Vagina (tissue), 2 donors: ENCODE data around the gene ADAM33. TPM values are rescaled to one million over a fixed set of nuclear protein-coding genes. Genes with fewer than 3 reads are reported as not detected.

Source experiments
- DNase-seq, 2 donors: peaks; one replicate each; pipeline ENCODE4 v3.0.0-alpha.2; 2017; ENCODE audit errors: extremely low spot score in 2 of 2
- H3K27ac ChIP-seq: fragments of 200-600 bp; sonication (generic); one replicate; pipeline ENCODE4 v1.5.1; 2019
- H3K27me3 ChIP-seq: fragments of 200-600 bp; sonication (generic); one replicate; pipeline ENCODE4 v1.5.1; 2019
- H3K36me3 ChIP-seq, 2 donors: fragments of 200-600 bp; sonication (generic); one replicate each; pipeline ENCODE4 v1.5.1; 2017 to 2019
- H3K4me1 ChIP-seq: fragments of 200-600 bp; sonication (generic); one replicate; pipeline ENCODE4 v1.5.1; 2019
- H3K4me3 ChIP-seq, 2 donors: fragments of 200-600 bp; sonication (generic); 1 replicate in 1 of 2; 2 replicates in 1 of 2; pipeline ENCODE4 v1.5.1; 2016 to 2019
- H3K9me3 ChIP-seq: fragments of 200-600 bp; sonication (generic); one replicate; pipeline ENCODE4 v1.5.1; 2019
- POLR2A ChIP-seq, 2 donors: fragments of 450-650 bp; IDR thresholded peaks; one replicate each; pipeline ENCODE4 v1.6.1; 2017; ENCODE audit warnings: antibody characterized with exemption in 2 of 2, mild to moderate bottlenecking in 2 of 2, moderate library complexity in 2 of 2
- POLR2AphosphoS5 ChIP-seq, 2 donors: sonication (generic); formaldehyde crosslinking; IDR thresholded peaks; one replicate each; pipeline ENCODE4 v1.9.0; 2017; ENCODE audit warnings: antibody characterized with exemption in 2 of 2, mild to moderate bottlenecking in 2 of 2, low read depth in 1 of 2; ENCODE audit not compliant: insufficient read depth in 1 of 2
- intact Hi-C: fragments of 100-400 bp; cut with DNase I; formaldehyde crosslinking; loops from one replicate; pipeline ENCODE4 v1.15.1; 2023
- total RNA-seq: library from RNA; depleted of rRNA; stranded (reverse); fragments of >200 nt; gene quantifications from one replicate; pipeline ENCODE4 v1.2.3, GENCODE V29; 2016
- TF ChIP-seq, protein P1 (sequence below), 3 experiments: fragments of 450-650 bp in 2 of 3; fragments of 200-600 bp in 1 of 3; sonication (generic) in 1 of 3; IDR thresholded peaks; one replicate each; pipeline ENCODE4 v1.5.1; 2017 to 2019; ENCODE audit warnings: antibody characterized with exemption in 3 of 3, mild to moderate bottlenecking in 2 of 3, moderate library complexity in 2 of 3

The ADAM33 gene
- total RNA-seq, 1 donor from 2014 or later = 119 TPM

DNA sequence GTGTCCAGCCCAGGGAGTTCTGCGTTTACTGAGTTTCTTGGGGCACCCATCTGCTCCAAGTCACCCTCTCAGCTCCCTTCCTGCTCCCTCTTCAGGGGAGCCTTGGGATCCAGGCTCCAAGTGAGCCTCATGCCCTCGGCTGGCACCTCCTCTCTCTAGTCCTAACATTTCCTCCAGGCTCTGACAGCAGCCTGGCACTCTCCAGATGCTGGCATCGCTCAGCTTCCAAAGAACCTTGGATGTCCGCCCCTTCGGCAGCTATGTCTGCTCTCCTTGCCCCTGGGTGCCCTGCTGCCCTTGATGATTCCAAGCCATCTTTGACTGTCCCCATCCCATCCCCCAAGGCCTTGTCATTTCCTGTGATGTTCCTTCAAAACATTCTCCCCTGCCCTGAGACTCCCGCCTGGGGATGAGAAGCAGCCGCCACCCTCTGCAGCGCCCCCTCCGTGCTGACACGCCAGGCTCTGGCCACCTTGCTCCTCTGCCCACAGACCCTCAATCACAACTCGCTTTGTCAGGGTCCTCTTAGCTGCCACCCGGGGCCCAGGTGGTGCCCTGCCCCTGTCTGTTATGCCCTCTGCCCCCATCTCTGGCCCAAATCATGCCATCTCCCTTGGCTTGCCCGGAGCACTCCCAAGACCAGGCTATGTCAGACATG, 12.0 kb downstream of the ADAM33 start:
- H3K4me3 ChIP-seq = no peak overlapping the region
- DNase-seq = no peak
- H3K27ac ChIP-seq = no peak overlapping the region
- no peaks in the 10 kb centered on the region for H3K27me3 ChIP-seq
- intact Hi-C loops = no loop called here
- H3K9me3 ChIP-seq = no peaks in the 10 kb centered on the region
- H3K4me1 ChIP-seq = peaks cover 19% of the 10 kb centered on the region
- TF ChIP-seq, protein P1, sequence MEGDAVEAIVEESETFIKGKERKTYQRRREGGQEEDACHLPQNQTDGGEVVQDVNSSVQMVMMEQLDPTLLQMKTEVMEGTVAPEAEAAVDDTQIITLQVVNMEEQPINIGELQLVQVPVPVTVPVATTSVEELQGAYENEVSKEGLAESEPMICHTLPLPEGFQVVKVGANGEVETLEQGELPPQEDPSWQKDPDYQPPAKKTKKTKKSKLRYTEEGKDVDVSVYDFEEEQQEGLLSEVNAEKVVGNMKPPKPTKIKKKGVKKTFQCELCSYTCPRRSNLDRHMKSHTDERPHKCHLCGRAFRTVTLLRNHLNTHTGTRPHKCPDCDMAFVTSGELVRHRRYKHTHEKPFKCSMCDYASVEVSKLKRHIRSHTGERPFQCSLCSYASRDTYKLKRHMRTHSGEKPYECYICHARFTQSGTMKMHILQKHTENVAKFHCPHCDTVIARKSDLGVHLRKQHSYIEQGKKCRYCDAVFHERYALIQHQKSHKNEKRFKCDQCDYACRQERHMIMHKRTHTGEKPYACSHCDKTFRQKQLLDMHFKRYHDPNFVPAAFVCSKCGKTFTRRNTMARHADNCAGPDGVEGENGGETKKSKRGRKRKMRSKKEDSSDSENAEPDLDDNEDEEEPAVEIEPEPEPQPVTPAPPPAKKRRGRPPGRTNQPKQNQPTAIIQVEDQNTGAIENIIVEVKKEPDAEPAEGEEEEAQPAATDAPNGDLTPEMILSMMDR (IDR thresholded peaks at IDR 0.05) = no peak
- no peak for TF ChIP-seq POLR2AphosphoS5 (IDR thresholded peaks at IDR 0.05; ENCODE audit: insufficient read depth in 1 of 2, low read depth in 1 of 2)
- TF ChIP-seq POLR2A (IDR thresholded peaks at IDR 0.05) = no peak
- peaks cover 0 to 11% of the 10 kb centered on the region in 2 donors for H3K36me3 ChIP-seq

DNA sequence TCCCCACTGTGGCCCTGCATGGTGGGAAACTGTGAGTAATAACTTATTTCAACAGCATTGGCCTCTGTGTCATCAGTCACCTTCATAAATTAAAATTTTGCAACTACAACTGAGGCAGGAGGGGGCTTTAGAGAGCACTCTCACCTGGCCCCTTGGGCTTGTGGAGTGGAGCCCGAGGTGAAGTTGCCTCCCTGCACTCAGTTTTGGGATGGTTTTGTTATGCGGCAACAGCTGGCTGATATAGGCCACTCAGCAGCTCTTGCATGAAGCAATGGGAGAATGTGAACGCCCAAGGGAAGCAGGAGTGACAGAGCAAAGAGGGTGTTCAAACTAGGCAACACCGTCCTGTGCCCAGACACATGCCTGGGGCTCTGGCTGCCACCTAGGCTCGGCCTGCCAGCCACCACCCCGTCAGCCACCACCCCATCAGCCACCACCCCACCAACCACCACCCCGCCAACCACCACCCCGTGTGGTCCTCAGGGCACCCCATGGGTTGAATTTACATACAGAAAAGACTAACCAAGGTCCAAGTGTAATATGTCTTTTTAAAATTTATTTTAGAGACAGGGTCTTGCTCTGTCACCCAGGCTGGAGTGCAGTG, 14.3 kb downstream of the ADAM33 start:
- Histone ChIP-seq H3K36me3 (peaks cover 0 to 11% of the 10 kb centered on the region in 2 donors), H3K4me1 (peaks cover 15% of the 10 kb centered on the region), H3K27ac (no peak overlapping the region), H3K4me3 (no peak overlapping the region), H3K27me3 (no peaks in the 10 kb centered on the region), H3K9me3 (no peaks in the 10 kb centered on the region)
- intact Hi-C loops = no loop called here
- no peak for DNase-seq
- no peak for TF ChIP-seq POLR2A (IDR thresholded peaks at IDR 0.05)
- no peak for TF ChIP-seq POLR2AphosphoS5 (IDR thresholded peaks at IDR 0.05; ENCODE audit: insufficient read depth in 1 of 2, low read depth in 1 of 2)
- TF ChIP-seq, protein P1 (IDR thresholded peaks at IDR 0.05) = no peak

- Histone ChIP-seq H3K4me3 (no peak overlapping the region), H3K27ac (no peak overlapping the region), H3K9me3 (no peaks in the 10 kb centered on the region), H3K36me3 (no peaks in the 10 kb centered on the region), H3K4me1 (peaks cover 13% of the 10 kb centered on the region), H3K27me3 (no peaks in the 10 kb centered on the region)
- no peak for DNase-seq
- TF ChIP-seq POLR2A (IDR thresholded peaks at IDR 0.05) (no peak), POLR2AphosphoS5 (IDR thresholded peaks at IDR 0.05; ENCODE audit: insufficient read depth in 1 of 2, low read depth in 1 of 2) (no peak)
- TF ChIP-seq, protein P1 (IDR thresholded peaks at IDR 0.05) = no peak
- intact Hi-C loops = no loop called here
These were observed 18.0 kb downstream of the ADAM33 start for GRCh38 chr20:3663858-3664257.

DNA sequence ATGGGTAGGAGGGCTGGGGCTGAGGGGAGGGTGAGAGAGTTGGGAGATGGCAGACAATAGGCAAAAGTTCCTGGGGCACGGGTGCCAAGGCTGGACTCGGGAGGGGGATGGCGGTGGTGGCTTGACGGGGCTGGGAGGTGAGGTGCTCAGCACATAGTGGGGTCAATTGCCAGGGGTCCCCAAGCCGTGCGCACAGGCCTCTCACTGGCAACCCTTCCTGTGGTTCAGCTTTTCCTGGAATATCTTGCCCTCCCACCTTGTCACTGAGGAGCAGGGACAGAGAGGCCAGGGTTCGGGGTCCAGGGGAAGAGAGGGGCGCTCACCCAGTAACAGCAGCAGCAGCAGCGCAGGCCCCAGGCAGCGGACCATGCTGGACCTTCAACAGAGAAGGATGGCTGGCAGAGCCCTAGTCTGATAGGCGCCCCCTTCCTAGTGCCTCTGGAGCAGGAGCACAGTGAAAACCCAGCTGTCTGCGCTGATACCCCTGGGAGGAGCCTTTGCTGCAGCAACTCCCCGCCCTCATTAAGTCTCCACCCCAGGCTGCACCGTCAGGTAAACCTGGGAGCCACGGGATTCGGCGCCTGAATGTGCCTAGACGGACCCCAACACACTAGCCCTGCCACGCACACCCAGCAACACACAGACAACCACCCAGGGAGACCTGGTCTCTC, 18.6 kb downstream of the ADAM33 start, which contains the start of gene GFRA4:
TSS of gene GFRA4 (minus strand) at position 369 of the 671 bp plus-strand sequence. CDS start at position 369, 0 bp downstream.
- H3K4me1 ChIP-seq = peaks cover 13% of the 10 kb centered on the region
- intact Hi-C loops = no loop called here
- H3K9me3 ChIP-seq = no peaks in the 10 kb centered on the region
- DNase-seq = no peak
- H3K4me3 ChIP-seq = no peak within 1 kb of the TSS
- TF ChIP-seq, protein P1 (IDR thresholded peaks at IDR 0.05) = no peak
- TF ChIP-seq POLR2A (IDR thresholded peaks at IDR 0.05) = no peak
- TF ChIP-seq POLR2AphosphoS5 (IDR thresholded peaks at IDR 0.05; ENCODE audit: insufficient read depth in 1 of 2, low read depth in 1 of 2) = no peak
- no peaks in the 10 kb centered on the region for H3K27me3 ChIP-seq
- H3K36me3 ChIP-seq = no peaks in the 10 kb centered on the region
- H3K27ac ChIP-seq = no peak within 1 kb of the TSS
